Endothelial cell of umbilical vein (primary cell): ENCODE data around the gene GARIN5B. TPM values are rescaled to one million over a fixed set of nuclear protein-coding genes. Genes with fewer than 3 reads are reported as not detected.

Experiments
- BruUV-seq: library from RNA; stranded (reverse); fragments of 400-500 nt; replicated peaks from 2 replicates; lab custom pipeline; 2021; lab: Mats Ljungman, UMichigan
- CTCF ChIA-PET: fragments of 300-600, 350-600 bp; sonication (Branson Sonifier 250); formaldehyde crosslinking; loops from one replicate; lab custom pipeline; 2021; ENCODE audit warnings: antibody characterized with exemption, inconsistent platforms; lab: Charles Lee
- POLR2A ChIA-PET: fragments of 300-600, 350-600 bp; sonication (Branson Sonifier 250); formaldehyde crosslinking; loops from one replicate; lab custom pipeline; 2021; ENCODE audit warnings: antibody characterized with exemption, inconsistent platforms; lab: Charles Lee
- DNase-seq: peaks from one replicate; pipeline ENCODE4 v3.0.0-alpha.2; 2011; ENCODE audit warnings: low read depth, low spot score
- FAIRE-seq: peaks from 2 replicates; lab custom pipeline; 2011; peaks lifted over from hg19 to GRCh38; lab: Jason Lieb, UNC
- H2AFZ ChIP-seq: 2 replicates; pipeline ENCODE4 v1.6.0; 2012; ENCODE audit warnings: low read depth, low read length, control low read depth, inconsistent platforms
- H3K27ac ChIP-seq: 2 replicates; pipeline ENCODE4 v1.5.1; 2011; ENCODE audit warnings: low read depth, mild to moderate bottlenecking, control low read depth, low read length, moderate library complexity; ENCODE audit not compliant: insufficient read depth
- H3K27me3 ChIP-seq, 2 experiments: 2 replicates each; pipeline versions ENCODE4 v1.6.0 to v1.6.1; 2011; ENCODE audit warnings: low read length in 2 of 2, mixed read lengths in 1 of 2; ENCODE audit not compliant: control insufficient read depth in 2 of 2, insufficient read depth in 2 of 2
- H3K36me3 ChIP-seq, 2 experiments: 2 replicates in 1 of 2; 3 replicates in 1 of 2; pipeline ENCODE4 v1.5.1; 2011; ENCODE audit warnings: low read length in 2 of 2, mild to moderate bottlenecking in 1 of 2, moderate library complexity in 1 of 2; ENCODE audit not compliant: control insufficient read depth in 2 of 2, insufficient read depth in 2 of 2; ENCODE audit errors: extremely low read depth in 1 of 2
- H3K4me1 ChIP-seq: 3 replicates; pipeline ENCODE4 v1.5.1; 2011; ENCODE audit warnings: mild to moderate bottlenecking, low read length; ENCODE audit not compliant: control insufficient read depth, insufficient read depth; ENCODE audit errors: extremely low read depth
- H3K4me2 ChIP-seq: 2 replicates; pipeline ENCODE4 v1.6.1; 2011; ENCODE audit warnings: low read length, control low read depth, mixed read lengths; ENCODE audit not compliant: insufficient read depth
- H3K4me3 ChIP-seq, 3 experiments: fragments of 200-600 bp in 1 of 3; sonication (generic), shearing (Covaris generic) in 1 of 3; replicated peaks in 1 of 3; 2 replicates each; pipeline ENCODE4 v1.5.1; 2011 to 2016; ENCODE audit warnings: control low read depth in 3 of 3, low read length in 3 of 3, mild to moderate bottlenecking in 2 of 3, inconsistent platforms in 1 of 3, low read depth in 1 of 3, moderate library complexity in 1 of 3; ENCODE audit not compliant: insufficient read depth in 1 of 3
- H3K79me2 ChIP-seq: 2 replicates; pipeline ENCODE4 v1.6.0; 2012; ENCODE audit warnings: low read length, inconsistent platforms; ENCODE audit not compliant: control insufficient read depth, insufficient read depth
- H3K9ac ChIP-seq: replicated peaks from 2 replicates; pipeline ENCODE3; 2011; ENCODE audit warnings: low read length, control low read depth; ENCODE audit not compliant: insufficient read depth; ENCODE audit errors: extremely low read depth
- H3K9me1 ChIP-seq: replicated peaks from 3 replicates; pipeline ENCODE4 v1.6.0; 2011; ENCODE audit warnings: mild to moderate bottlenecking, low read length; ENCODE audit not compliant: control insufficient read depth, insufficient read depth; ENCODE audit errors: extremely low read depth
- H3K9me3 ChIP-seq: replicated peaks from 2 replicates; pipeline ENCODE4 v1.5.1; 2012; ENCODE audit warnings: low read length, inconsistent platforms; ENCODE audit not compliant: control insufficient read depth, insufficient read depth
- H4K20me1 ChIP-seq: replicated peaks from 2 replicates; pipeline ENCODE3; 2011; ENCODE audit warnings: mild to moderate bottlenecking, low read length; ENCODE audit not compliant: control insufficient read depth, insufficient read depth; ENCODE audit errors: extremely low read depth
- EZH2 ChIP-seq: IDR thresholded peaks from 2 replicates; pipeline ENCODE4 v1.6.1; 2012; ENCODE audit warnings: borderline replicate concordance, low read depth, mild to moderate bottlenecking, moderate library complexity, low read length, inconsistent platforms; ENCODE audit not compliant: severe bottlenecking
- FOS ChIP-seq: IDR thresholded peaks from 2 replicates; pipeline ENCODE4 v1.6.1; 2011; ENCODE audit warnings: mild to moderate bottlenecking, low read length, moderate library complexity, borderline replicate concordance; ENCODE audit not compliant: insufficient read depth
- GATA2 ChIP-seq: IDR thresholded peaks from 2 replicates; pipeline ENCODE4 v1.7.0; 2011; ENCODE audit warnings: low read depth, mild to moderate bottlenecking, moderate library complexity, mixed read lengths, low read length; ENCODE audit not compliant: insufficient read length, insufficient read depth
- JUN ChIP-seq: IDR thresholded peaks from 2 replicates; pipeline ENCODE4 v1.6.1; 2011; ENCODE audit warnings: borderline replicate concordance, low read depth; ENCODE audit not compliant: insufficient read length, insufficient read depth
- MYC ChIP-seq: IDR thresholded peaks from one replicate; pipeline ENCODE4 v1.6.1; 2011; ENCODE audit warnings: mild to moderate bottlenecking, low read depth, low read length
- POLR2A ChIP-seq: IDR thresholded peaks from 2 replicates; pipeline ENCODE4 v1.6.1; 2012; ENCODE audit warnings: low read depth, mild to moderate bottlenecking, control low read depth, low read length
- POLR2AphosphoS5 ChIP-seq: IDR thresholded peaks from 2 replicates; pipeline ENCODE4 v1.6.1; 2012; ENCODE audit warnings: low read depth, mild to moderate bottlenecking, control low read depth, low read length, moderate library complexity; ENCODE audit not compliant: insufficient read depth
- dilution Hi-C: fragments of 300-500 bp; cut with MboI; formaldehyde crosslinking; loops from one replicate; pipeline ENCODE4 v1.15.0; 2019; ENCODE audit warnings: low sequenced_read_pairs; ENCODE audit not compliant: extremely low pct_ligation_motif_present
- intact Hi-C: fragments of 100-400 bp; cut with micrococcal nuclease; formaldehyde crosslinking; loops from one replicate; pipeline ENCODE4 v1.10.0; 2022
- polyA plus RNA-seq, 4 experiments: library from polyadenylated mRNA; depleted of rRNA in 3 of 4; stranded (reverse) in 3 of 4; unstranded in 1 of 4; fragments of >200 nt; gene quantifications; 2 replicates each; pipeline versions ENCODE4 v1.2.1 to v1.2.3, GENCODE V29; 2011 to 2012; ENCODE audit warnings: missing spikeins in 1 of 4
- total RNA-seq: library from RNA; stranded (reverse); gene quantifications from 2 replicates; pipeline ENCODE4 v1.2.3, GENCODE V29; 2021
- TF ChIP-seq, protein P1 (sequence below), 2 donors: IDR thresholded peaks; 1 replicate in 1 of 2; 2 replicates in 1 of 2; pipeline ENCODE4 v1.5.1; 2011; ENCODE audit warnings: low read length in 2 of 2, mild to moderate bottlenecking in 2 of 2, moderate library complexity in 2 of 2, control low read depth in 1 of 2, inconsistent platforms in 1 of 2, low read depth in 1 of 2; ENCODE audit not compliant: insufficient read depth in 1 of 2; ENCODE audit errors: extremely low read depth in 1 of 2

GARIN5B gene
- total and polyA plus RNA-seq, 2 donors (not counting 3 experiments of a cell fraction or from before 2014, with no cell fraction given) = not detected

DNA sequence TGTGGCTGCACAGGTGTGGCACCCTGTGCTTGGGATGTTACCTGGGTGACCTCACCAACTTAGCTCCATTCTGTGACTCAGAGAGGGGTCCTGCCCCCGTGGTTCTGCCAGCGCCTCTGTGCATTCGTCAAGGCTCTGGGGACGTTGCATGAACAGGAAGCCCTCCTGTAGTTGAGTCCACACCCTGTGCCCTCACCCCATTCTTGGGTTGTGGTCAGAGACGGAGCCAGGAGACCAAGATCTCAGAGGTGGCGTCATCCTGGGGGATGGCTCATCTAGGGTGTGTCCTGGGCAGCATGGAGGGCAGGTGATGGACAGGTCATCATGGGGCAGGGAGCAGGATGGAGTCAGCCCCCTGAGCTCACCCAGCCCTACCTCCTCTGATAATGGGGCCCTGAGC is 11.0 kb downstream of the GARIN5B start:
- H3K9me3 ChIP-seq = no peaks in the 10 kb centered on the region
- no peaks in the 10 kb centered on the region for H3K9me1 ChIP-seq
- H4K20me1 ChIP-seq = no peaks in the 10 kb centered on the region
- DNase-seq = no peak
- no peaks in the 10 kb centered on the region for H3K36me3 ChIP-seq
- ChIA-PET POLR2A (no interaction called here), CTCF (no interaction called here)
- TF ChIP-seq, protein P1, sequence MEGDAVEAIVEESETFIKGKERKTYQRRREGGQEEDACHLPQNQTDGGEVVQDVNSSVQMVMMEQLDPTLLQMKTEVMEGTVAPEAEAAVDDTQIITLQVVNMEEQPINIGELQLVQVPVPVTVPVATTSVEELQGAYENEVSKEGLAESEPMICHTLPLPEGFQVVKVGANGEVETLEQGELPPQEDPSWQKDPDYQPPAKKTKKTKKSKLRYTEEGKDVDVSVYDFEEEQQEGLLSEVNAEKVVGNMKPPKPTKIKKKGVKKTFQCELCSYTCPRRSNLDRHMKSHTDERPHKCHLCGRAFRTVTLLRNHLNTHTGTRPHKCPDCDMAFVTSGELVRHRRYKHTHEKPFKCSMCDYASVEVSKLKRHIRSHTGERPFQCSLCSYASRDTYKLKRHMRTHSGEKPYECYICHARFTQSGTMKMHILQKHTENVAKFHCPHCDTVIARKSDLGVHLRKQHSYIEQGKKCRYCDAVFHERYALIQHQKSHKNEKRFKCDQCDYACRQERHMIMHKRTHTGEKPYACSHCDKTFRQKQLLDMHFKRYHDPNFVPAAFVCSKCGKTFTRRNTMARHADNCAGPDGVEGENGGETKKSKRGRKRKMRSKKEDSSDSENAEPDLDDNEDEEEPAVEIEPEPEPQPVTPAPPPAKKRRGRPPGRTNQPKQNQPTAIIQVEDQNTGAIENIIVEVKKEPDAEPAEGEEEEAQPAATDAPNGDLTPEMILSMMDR (IDR thresholded peaks at IDR 0.05; ENCODE audit: extremely low read depth in 1 of 2, insufficient read depth in 1 of 2, low read depth in 1 of 2, low read length in 2 of 2) = no peak
- TF ChIP-seq POLR2AphosphoS5 = no peak
- TF ChIP-seq POLR2A = no peak
- TF ChIP-seq JUN = no peak
- TF ChIP-seq FOS = no peak
- TF ChIP-seq GATA2 = no peak
- TF ChIP-seq EZH2 = no peak
- no peak for TF ChIP-seq MYC
- H2AFZ ChIP-seq = no peak overlapping the region
- intact Hi-C loops (no loop called here), dilution Hi-C loops (no loop called here)
- peaks cover 24 to 31% of the 10 kb centered on the region in 2 experiments for H3K27me3 ChIP-seq
- no peak overlapping the region for H3K4me2 ChIP-seq
- peaks cover 4% of the 10 kb centered on the region for H3K4me1 ChIP-seq
- H3K79me2 ChIP-seq = no peaks in the 10 kb centered on the region
- H3K4me3 ChIP-seq = no peak overlapping the region
- H3K9ac ChIP-seq = no peak overlapping the region
- H3K27ac ChIP-seq = no peak overlapping the region
- no peak for FAIRE-seq
- no TSS peak for BruUV-seq
